ENCODE measurements around the gene FRAS1. TPM values are rescaled to one million over a fixed set of nuclear protein-coding genes. Genes with fewer than 3 reads are reported as not detected.
"Not testable (repeated sequence)": the region's sequence is repeated elsewhere in the genome, so short reads cannot be mapped to it uniquely, and the experiment has no call there.

Gene FRAS1
- total RNA-seq, 1 donor from 2014 or later: not detected

DNA sequence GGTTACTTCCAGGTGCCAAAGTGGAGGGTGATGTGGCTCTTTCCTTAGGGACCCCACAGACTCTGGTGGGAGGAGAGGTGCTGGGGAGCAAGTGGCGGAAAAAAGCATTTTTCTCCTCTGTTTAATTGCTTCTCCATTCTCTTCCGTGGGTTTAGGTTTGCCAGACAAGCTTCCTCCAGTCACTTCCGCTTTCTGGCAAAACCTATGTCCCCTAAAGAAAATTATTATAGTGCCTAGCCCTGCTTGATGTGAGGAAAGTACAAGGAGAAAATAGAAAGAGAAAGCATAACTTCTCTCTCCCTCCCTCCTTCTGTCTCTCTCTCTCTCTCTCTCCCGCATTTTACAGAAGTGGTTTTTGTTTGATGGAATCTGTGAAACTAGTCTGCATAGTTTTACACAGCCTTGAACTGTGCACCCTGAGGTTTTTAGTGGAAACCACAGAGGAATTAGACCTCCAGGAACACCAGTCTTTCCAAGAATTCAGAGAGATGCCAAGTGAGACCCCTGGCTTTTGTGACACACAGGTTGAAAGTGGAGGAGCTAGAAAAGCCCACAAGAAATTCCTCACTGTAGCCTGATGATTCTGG is 263.3 kb downstream of the FRAS1 start:
- no peak for DNase-seq (ENCODE audit: low spot score)
- Mint-ChIP-seq H3K4me3 (ENCODE audit: low read depth) (peak overlapping the region; percentile 0), H3K36me3 (ENCODE audit: low read depth) (no peaks in the 10 kb centered on the region), H3K4me1 (ENCODE audit: low read depth) (peaks cover 7% of the 10 kb centered on the region), H3K9me3 (no peaks in the 10 kb centered on the region), H3K27me3 (ENCODE audit: low read depth) (peaks cover 17% of the 10 kb centered on the region), H3K27ac (no peak overlapping the region)
- intact Hi-C loops (cut with micrococcal nuclease): no loop called here

DNA sequence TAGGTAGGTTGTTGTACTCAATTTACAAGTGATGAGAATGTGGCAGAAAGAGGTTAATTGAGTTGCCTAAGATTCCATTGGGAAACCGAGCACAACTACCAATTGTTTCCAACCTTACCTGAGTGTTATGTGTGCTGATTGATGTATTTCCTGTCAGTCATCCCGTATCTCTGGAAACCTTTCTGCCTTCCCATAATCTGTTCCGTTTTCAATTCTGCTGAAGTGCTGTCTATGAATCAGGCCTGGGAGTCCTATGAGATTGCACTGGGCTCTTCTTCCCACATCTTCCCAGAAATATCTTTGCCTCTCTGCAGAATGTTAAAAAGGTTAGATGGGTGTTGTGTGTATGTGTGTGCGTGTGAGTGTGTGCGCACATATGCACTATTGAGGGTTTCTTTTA is 264.9 kb downstream of the FRAS1 start:
- no peak overlapping the region for H3K4me3 Mint-ChIP-seq (ENCODE audit: low read depth)
- no peaks in the 10 kb centered on the region for H3K36me3 Mint-ChIP-seq (ENCODE audit: low read depth)
- DNase-seq (ENCODE audit: low spot score): no peak
- H3K4me1 Mint-ChIP-seq (ENCODE audit: low read depth): peaks cover 7% of the 10 kb centered on the region
- no peaks in the 10 kb centered on the region for H3K9me3 Mint-ChIP-seq
- intact Hi-C loops (cut with micrococcal nuclease): no loop called here
- H3K27ac Mint-ChIP-seq: no peak overlapping the region
- H3K27me3 Mint-ChIP-seq (ENCODE audit: low read depth): peaks cover 24% of the 10 kb centered on the region

DNA sequence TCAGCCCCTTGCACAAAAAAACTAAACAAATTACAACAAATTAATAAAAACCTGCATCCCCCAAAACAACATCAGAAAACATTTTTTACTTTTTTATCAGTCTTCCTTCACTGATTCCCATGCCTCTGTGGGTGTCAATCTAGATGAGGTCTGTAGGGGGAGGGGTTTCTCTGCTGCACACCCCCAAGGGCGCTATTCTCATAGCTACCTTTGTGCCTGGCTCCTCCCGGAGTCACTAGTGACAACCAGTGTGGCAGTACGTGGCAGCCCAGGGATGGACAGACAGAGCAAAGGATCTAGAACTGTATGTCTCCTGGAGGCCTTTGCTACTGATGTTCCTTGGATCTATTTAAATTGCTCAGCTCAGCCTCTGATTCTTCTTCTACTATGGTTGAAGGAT is 266.3 kb downstream of the FRAS1 start:
- intact Hi-C loops (cut with micrococcal nuclease): no loop called here
- peaks cover 25% of the 10 kb centered on the region for H3K27me3 Mint-ChIP-seq (ENCODE audit: low read depth)
- H3K9me3 Mint-ChIP-seq: no peaks in the 10 kb centered on the region

DNA sequence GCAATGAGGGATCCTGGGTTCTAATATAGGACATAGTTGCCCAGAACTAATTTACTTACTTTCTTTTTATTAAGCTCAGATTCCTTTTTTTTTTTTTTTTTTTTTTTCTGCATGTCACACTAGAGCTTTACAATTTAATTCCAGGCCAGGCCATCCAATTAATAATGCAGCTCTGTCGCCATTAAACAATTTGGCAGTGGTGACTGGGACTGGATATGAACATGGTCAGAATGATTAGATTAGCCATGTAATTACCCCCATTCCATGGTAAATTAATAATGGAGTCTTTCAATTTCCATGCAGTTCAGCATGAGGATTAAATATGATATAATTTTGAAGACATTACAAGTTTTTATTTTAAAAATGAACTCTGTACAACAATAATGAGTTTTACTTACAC is 267.5 kb downstream of the FRAS1 start:
- DNase-seq (ENCODE audit: low spot score): no peak
- Mint-ChIP-seq H3K27ac (no peak overlapping the region), H3K4me1 (ENCODE audit: low read depth) (peaks cover 7% of the 10 kb centered on the region), H3K9me3 (no peaks in the 10 kb centered on the region), H3K4me3 (ENCODE audit: low read depth) (no peak overlapping the region), H3K27me3 (ENCODE audit: low read depth) (peaks cover 25% of the 10 kb centered on the region), H3K36me3 (ENCODE audit: low read depth) (no peaks in the 10 kb centered on the region)
- intact Hi-C loops (cut with micrococcal nuclease): no loop called here

More for the DNA sequence above, 266.3 kb downstream of the FRAS1 start:
- no peak overlapping the region for H3K27ac Mint-ChIP-seq
- no peak for DNase-seq (ENCODE audit: low spot score)
- H3K4me1 Mint-ChIP-seq (ENCODE audit: low read depth): peaks cover 7% of the 10 kb centered on the region
- no peaks in the 10 kb centered on the region for H3K36me3 Mint-ChIP-seq (ENCODE audit: low read depth)
- no peak overlapping the region for H3K4me3 Mint-ChIP-seq (ENCODE audit: low read depth)

DNA sequence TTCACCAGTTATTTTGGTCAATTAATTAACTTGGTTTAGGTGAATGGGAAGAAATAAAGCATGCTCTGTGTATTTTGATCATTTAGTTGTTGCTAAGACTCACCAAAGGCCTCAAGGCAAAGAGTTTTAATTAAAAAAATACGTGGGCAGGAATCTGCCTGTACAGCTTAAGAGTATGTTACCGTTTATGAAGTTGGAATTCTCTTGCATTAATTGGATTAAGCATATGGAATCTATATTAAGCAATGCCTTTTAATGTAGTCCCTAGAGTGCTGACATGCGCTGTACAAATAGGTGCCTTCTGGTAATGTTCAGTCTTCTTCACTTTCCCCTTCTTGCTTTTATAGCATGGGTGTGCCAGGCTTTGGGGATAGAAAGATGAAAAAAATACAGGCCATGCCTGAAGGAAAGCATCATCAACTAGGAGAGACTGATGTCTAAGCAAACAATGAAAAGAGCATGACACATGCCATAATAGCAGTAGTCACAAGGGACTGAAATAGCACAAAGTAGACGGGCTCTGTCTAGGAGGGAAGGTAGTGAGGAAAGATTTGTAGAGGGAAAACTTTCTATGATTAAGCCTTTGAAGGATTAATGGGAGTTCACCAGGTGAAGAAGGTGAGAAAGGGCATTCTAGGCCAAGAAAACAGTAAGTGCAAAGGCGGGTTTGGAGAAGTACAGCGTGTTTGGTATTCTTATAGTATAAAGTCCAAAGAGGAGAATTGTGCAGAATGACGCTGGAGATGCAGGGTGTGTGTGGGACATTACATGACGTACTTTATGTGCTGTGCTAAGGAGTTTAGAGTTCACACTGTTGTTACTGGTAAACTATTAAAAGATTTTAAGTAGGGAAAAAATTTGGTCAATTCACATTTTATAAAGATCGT is 268.4 kb downstream of the FRAS1 start:
- peaks cover 23% of the 10 kb centered on the region for H3K27me3 Mint-ChIP-seq (ENCODE audit: low read depth)
- intact Hi-C loops (cut with micrococcal nuclease): no loop called here
- no peaks in the 10 kb centered on the region for H3K9me3 Mint-ChIP-seq
- peaks cover 3% of the 10 kb centered on the region for H3K4me1 Mint-ChIP-seq (ENCODE audit: low read depth)
- no peak overlapping the region for H3K27ac Mint-ChIP-seq
- no peaks in the 10 kb centered on the region for H3K36me3 Mint-ChIP-seq (ENCODE audit: low read depth)
- no peak overlapping the region for H3K4me3 Mint-ChIP-seq (ENCODE audit: low read depth)
- no peak for DNase-seq (ENCODE audit: low spot score)

DNA sequence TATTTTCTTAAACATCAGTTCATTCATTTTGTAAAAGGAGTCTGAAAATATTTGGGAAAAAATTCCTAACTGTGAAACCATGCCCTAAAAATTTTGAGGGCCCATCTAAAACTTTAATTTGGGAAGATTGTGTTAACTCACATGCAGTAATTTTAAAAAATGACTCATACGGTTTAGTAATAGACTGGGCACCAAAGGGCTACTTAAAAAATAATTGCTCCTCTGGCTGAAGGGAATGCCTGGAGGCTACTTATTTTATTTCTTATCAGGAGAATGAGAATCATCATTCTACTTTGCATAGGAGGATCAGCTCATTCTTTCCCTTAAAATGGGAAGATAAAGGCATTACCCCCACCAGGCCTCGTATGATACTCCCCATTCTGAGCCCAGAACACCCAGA is 271.5 kb downstream of the FRAS1 start:
- H3K27ac Mint-ChIP-seq; H3K4me1 Mint-ChIP-seq (ENCODE audit: low read depth); H3K9me3 Mint-ChIP-seq; DNase-seq (ENCODE audit: low spot score); H3K4me3 Mint-ChIP-seq (ENCODE audit: low read depth); H3K36me3 Mint-ChIP-seq (ENCODE audit: low read depth); intact Hi-C loops (cut with micrococcal nuclease): not testable (repeated sequence)
- peaks cover 20% of the 10 kb centered on the region for H3K27me3 Mint-ChIP-seq (ENCODE audit: low read depth)

DNA sequence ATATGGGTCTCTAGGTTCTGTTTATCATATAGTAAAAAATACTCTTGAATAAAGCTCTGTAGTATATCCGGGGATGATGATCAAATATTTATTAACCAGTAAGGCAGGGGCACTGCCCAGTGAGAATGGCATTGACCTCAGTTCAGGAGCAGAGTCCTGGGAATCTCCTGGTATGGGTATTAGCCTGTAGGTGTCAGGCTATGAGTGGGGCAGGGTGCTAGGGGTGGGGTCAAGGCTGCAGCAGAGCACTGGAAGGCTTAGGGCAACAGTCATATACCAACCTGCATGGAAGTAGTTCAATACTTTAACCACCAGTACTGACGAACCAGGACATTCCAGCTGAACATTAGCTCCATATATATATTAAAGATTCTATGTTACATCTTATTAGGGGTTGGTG is 274.1 kb downstream of the FRAS1 start:
- Mint-ChIP-seq H3K9me3 (no peaks in the 10 kb centered on the region), H3K36me3 (ENCODE audit: low read depth) (no peaks in the 10 kb centered on the region), H3K27ac (no peak overlapping the region), H3K4me3 (ENCODE audit: low read depth) (no peak overlapping the region), H3K27me3 (ENCODE audit: low read depth) (peaks cover 12% of the 10 kb centered on the region), H3K4me1 (ENCODE audit: low read depth) (no peaks in the 10 kb centered on the region)
- DNase-seq (ENCODE audit: low spot score): no peak
- intact Hi-C loops (cut with micrococcal nuclease): no loop called here

DNA sequence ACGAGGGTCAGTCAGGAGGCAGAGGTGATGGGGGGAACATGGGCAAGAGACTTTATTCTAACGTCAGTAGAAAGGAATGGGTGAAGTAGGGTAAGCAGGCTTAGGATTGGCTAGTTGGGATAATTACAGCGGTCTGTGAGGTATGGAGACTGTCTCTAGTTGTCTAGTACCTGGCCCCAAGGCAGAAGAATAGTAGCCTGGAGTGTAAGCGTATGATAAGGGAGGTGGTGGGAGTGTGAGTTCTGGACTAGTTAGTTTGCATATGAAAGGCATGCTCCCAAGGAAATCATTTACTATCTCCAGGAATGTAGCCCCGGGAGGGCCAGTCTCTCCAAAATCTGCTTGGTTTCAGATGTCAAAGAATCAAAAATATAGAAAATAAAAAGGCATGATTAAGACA is 274.8 kb downstream of the FRAS1 start:
- Mint-ChIP-seq H3K27me3 (ENCODE audit: low read depth) (peaks cover 12% of the 10 kb centered on the region), H3K36me3 (ENCODE audit: low read depth) (no peaks in the 10 kb centered on the region), H3K27ac (no peak overlapping the region), H3K4me3 (ENCODE audit: low read depth) (no peak overlapping the region), H3K9me3 (no peaks in the 10 kb centered on the region), H3K4me1 (ENCODE audit: low read depth) (no peaks in the 10 kb centered on the region)
- DNase-seq (ENCODE audit: low spot score): no peak
- intact Hi-C loops (cut with micrococcal nuclease): no loop called here

DNA sequence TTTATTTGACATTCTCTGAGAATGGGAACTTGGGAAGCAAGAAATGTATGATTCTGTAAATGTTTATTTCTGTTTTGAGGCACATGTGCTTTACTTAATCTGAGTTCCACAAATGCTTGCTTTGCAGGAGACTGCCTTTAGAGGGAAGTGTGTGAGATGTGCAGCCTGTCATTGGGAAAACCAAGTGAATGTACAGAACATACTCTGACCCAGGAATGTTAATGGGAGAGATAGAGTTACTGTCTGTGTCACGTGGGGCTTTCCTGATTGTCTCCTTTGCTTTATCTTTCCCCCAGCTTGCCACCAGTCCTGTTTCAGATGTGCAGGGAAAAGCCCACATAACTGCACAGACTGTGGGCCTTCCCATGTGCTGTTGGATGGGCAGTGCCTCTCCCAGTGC is 275.9 kb downstream of the FRAS1 start:
- intact Hi-C loops (cut with micrococcal nuclease): no loop called here
- Mint-ChIP-seq H3K27ac (no peak overlapping the region), H3K4me3 (ENCODE audit: low read depth) (no peak overlapping the region), H3K27me3 (ENCODE audit: low read depth) (peaks cover 15% of the 10 kb centered on the region), H3K4me1 (ENCODE audit: low read depth) (no peaks in the 10 kb centered on the region), H3K36me3 (ENCODE audit: low read depth) (no peaks in the 10 kb centered on the region), H3K9me3 (no peaks in the 10 kb centered on the region)
- DNase-seq (ENCODE audit: low spot score): no peak

DNA sequence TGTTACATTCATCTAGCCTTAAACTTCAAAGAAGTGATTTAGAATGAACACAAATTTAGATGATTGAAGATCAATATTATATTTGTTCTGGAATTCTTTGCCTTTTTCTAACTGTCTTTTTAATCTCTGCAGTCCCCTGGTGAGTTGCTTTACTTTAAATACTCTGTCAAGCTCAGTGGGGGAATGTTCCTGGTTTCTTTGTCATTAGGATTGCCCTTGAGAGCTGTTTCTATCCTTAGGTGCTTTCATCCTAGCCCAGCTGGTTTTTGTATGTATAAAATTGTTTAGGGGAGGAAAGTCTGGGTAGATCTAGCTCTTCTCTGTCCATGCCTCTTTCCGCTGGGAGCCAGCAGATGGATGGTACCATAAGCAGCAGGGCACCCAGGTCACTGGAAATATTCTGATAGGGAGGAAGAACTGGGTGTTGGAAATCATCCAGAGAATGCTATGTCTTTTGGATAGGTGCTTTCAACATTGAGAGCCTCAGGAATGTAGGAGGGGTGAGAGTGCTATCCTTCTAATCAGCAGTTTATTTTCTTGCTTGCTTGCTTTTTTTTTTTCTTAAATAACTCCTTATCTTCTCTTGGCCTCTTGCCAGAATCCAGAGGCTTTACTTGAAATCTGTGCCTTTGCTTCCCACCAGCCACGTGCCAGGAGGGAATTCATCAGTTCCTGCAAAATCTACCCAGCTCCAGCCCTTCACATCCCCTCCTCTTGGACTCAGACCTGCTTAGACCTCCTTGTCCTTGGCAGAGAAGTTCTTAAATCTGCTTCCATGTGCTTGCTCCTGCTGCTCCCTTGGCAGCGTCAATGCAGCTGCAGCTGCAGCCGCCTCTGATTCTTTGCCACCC is 279.2 kb downstream of the FRAS1 start:
- H3K27ac Mint-ChIP-seq: no peak overlapping the region
- H3K9me3 Mint-ChIP-seq: no peaks in the 10 kb centered on the region
- no peak overlapping the region for H3K4me3 Mint-ChIP-seq (ENCODE audit: low read depth)
- no peaks in the 10 kb centered on the region for H3K36me3 Mint-ChIP-seq (ENCODE audit: low read depth)
- no peaks in the 10 kb centered on the region for H3K4me1 Mint-ChIP-seq (ENCODE audit: low read depth)
- intact Hi-C loops (cut with micrococcal nuclease): no loop called here
- H3K27me3 Mint-ChIP-seq (ENCODE audit: low read depth): peaks cover 21% of the 10 kb centered on the region
- no peak for DNase-seq (ENCODE audit: low spot score)

DNA sequence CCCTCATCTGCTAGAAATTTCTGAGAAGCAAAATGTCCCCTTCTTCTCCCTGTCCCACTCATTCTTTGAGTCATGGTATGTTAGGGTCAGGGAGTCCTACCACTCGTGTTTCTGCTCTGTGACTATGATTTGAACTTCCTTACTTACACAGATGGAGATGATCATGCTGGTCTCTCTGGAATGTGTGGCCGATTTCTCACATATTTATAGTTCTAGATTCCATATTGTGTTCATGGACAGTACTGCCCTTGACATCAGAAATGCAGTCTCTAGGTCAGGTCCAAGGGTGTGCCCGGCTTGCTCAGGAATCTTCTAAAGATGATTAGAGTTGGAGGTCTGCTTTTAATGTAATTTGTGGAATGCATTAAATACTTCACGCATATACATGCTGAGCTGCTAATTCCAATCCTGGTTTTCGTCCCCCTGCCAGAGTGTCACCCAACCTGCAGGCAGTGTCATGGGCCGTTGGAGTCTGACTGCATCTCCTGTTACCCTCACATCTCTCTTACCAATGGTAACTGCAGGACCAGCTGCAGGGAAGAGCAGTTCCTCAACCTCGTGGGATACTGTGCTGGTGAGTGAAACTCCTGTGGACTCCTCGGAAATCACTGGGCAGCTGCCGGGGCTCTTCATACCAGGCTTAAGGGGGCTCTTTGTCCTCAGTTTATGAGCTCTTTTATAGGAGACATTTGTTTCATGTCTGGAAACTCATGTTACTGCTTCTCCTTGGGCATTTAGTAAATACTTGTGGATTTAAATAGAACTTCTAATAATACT is 280.3 kb downstream of the FRAS1 start:
- no peaks in the 10 kb centered on the region for H3K4me1 Mint-ChIP-seq (ENCODE audit: low read depth)
- H3K27ac Mint-ChIP-seq: no peak overlapping the region
- H3K27me3 Mint-ChIP-seq (ENCODE audit: low read depth): peaks cover 20% of the 10 kb centered on the region
- DNase-seq (ENCODE audit: low spot score): no peak
- intact Hi-C loops (cut with micrococcal nuclease): no loop called here
- no peak overlapping the region for H3K4me3 Mint-ChIP-seq (ENCODE audit: low read depth)
- H3K9me3 Mint-ChIP-seq: no peaks in the 10 kb centered on the region
- no peaks in the 10 kb centered on the region for H3K36me3 Mint-ChIP-seq (ENCODE audit: low read depth)

DNA sequence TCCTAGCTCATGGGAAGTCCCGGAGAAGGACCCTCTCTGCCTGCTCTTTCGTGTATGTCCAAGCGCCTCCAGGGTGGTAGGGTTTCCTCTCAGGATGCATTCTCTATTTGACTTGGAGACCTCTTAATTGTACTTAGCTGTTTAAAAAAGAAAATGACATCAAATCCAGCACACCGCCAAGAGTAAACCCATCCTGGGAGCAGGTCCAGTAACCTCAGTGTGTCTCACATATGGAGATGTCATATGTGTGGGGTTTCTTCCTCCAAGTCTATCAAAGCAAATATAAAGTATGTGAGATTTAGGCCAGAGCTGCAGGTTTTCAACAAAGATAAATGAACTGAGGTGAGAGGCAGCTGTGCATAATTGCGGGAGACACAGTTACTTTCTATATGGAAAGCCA is 285.0 kb downstream of the FRAS1 start:
- no peak for DNase-seq (ENCODE audit: low spot score)
- Mint-ChIP-seq H3K9me3 (no peaks in the 10 kb centered on the region), H3K36me3 (ENCODE audit: low read depth) (no peaks in the 10 kb centered on the region)

More for the DNA sequence above, 285.0 kb downstream of the FRAS1 start:
- intact Hi-C loops (cut with micrococcal nuclease): no loop called here
- Mint-ChIP-seq H3K4me1 (ENCODE audit: low read depth) (no peaks in the 10 kb centered on the region), H3K27me3 (ENCODE audit: low read depth) (peaks cover 11% of the 10 kb centered on the region), H3K27ac (no peak overlapping the region), H3K4me3 (ENCODE audit: low read depth) (no peak overlapping the region)
